Midbrain (tissue), 1 donor: ENCODE results near the gene HIVEP3.

ENCODE experiments used
- DNase-seq: peaks from one replicate; lab custom pipeline; 2025; lab: John Stamatoyannopoulos, UW

Gene HIVEP3

GRCh38 chr1:41892301-41892781, 26.4 kb downstream of the HIVEP3 start:
- DNase-seq = no peak

GRCh38 chr1:41891199-41891896, 27.4 kb downstream of the HIVEP3 start:
- no peak for DNase-seq

DNA sequence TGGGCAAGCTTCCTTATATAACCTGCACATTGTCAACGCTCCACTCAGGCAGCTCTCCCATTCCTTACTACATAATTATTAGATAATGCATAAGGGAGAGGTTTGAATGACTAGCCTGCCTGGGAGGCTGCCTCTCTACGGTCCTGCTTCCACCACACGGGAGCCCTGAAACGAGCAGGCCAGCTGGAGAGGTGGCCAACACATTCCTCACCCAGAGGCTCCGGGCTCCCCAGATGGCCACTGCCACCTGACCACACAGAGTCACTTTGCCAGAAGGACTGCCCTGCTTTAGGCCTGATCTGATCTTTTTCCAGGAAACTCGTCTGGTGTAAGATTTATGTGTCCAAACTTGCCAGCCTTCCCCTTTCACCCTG, 27.9 kb downstream of the HIVEP3 start:
- DNase-seq = peak; percentile 13

DNA sequence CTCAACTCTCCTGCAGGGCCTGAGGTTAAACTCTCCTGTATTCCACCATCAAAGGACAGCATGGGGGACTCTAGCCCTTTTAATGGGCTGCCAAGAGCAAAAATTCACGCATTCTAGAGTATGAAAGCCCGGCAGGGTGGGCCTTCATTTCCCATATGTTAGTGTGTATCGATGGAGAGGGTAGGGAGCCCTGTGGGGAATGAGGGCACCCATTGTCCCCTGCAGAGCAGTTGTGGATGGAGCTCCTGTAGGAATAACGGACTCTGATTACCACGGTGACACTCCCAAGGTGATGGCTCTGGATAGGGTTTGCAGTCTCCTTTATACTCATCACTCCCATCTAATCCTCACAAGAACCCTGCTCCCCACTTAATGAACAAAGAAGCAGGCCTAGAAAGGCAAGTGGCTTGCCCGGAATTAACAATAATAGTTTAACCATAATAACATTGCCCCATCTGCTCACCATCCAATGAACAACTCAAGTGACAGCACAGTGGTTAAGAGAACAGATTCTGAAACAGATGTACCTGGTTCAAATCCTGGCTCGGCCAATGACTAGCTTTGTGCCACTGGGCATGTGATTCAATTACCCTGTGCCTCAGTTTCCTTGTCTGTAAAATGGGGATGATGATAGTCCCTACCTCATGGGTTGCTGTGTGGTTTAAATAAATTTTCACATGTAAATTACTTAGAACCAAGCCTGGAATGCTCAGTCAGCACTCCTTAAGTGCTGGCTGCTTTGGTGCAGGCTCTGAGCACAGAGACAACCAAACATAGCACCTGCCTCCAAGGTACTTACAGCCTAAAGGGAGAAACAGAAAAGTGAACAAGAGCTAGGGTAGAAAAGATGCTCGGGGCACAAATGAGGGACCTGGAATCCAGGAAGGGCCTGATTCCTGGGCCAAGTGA, 29.0 kb downstream of the HIVEP3 start:
- DNase-seq = no peak

- no peak for DNase-seq
Observed at GRCh38 chr1:41888756-41889155, 30.0 kb downstream of the HIVEP3 start.

DNA sequence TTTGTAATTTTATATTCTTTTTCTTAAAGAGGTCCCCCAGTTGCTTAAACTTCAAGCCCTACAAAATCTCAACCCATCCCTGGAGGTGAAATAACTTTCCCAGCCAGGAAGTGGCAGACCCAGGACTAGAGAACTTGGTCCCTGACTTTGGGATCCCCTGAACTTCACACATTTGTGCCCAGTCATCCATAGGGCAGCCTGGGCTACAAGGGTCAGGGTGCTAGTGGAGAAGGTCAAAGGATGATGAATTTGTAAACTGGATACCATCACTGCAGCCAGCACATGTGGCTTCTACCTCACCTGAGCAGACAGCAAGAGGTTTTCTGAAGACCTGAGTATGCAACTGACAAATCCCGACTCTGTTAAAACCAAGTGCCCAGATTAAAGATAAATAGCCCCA, 31.4 kb downstream of the HIVEP3 start:
- no peak for DNase-seq

GRCh38 chr1:41884256-41885230, 34.2 kb downstream of the HIVEP3 start:
- DNase-seq = no peak

DNA sequence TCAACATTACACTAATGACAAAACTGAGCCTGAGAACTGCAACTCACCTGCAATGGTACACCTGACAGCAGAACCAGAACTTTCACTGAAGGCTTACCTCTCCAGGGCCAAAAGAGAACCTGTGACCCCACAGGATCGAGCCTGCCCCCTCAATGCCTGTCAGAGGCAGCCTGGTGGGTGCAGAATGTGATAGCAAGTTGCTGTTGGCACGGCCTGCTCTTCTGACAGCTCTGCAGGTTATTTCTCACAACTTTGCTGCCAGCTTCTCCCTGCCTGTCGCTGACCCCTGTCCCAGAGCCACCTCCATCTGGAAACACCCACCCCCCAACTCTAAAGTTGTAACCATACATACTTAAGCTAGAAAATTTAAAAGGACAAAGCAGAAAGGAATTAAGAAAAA, 35.2 kb downstream of the HIVEP3 start:
- DNase-seq = no peak

DNA sequence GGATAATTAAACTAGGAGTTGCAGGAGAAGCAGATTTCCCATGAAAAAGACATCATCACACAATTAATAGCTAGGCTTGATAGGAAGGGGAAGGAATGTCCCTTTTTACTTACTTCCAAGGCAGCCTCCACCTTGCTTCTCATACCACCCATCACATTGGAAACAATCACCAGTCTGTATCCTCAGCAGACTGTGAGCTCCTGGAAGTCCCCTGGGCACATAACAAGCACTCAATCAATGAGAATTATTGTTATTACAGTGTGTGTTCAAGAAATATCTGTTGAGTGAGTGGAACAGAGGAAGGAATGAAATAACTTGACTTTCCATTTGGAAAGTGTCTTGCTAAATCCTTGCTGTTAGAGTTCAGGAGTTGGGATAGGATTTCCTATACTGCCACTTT, 36.2 kb downstream of the HIVEP3 start:
- DNase-seq = no peak

DNA sequence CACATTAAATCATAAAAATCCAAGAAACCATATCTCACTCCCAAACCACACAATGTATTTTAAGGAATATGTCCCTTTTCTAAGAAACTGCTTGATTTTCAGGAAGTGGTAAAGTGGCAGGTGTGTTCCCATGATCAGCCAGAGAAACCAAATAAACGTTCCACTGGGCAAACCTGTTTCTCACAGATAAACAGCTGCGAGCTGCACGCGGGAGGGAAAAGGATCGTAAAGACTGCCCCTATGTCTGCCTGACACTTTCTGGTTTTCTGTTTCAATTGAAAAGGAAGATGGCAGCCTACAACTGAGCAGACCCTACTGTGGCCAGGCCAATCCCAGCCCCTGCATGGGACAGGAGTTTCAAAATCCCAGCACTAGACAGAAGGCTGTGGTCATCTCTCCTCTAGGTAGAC, 36.6 kb downstream of the HIVEP3 start:
- DNase-seq = no peak

GRCh38 chr1:41880950-41881885, 37.5 kb downstream of the HIVEP3 start:
- no peak for DNase-seq

- DNase-seq = no peak
Observed at GRCh38 chr1:41880261-41880660, 38.5 kb downstream of the HIVEP3 start.

DNA sequence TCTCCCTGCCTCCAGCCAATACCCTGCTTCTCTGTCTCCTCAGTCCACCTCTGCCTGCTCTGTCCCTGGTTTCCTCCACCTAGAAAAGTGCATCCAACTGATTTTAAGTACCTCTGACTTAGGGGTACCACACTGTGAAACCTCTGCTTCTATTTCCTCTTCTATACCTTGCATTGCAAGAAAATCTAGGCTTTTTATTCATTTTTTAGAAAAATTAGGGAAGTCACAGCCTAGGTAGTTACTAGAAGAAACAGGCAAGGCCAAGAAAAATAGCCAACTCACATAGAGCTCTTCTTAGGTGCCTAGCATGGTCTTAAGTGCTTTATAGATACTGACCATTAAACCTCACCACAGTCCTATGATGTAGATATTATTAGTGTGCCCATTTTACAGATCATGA, 39.1 kb downstream of the HIVEP3 start:
- DNase-seq = no peak

- DNase-seq = no peak
Observed at GRCh38 chr1:41878911-41879310, 39.8 kb downstream of the HIVEP3 start.

GRCh38 chr1:41878495-41878894, 40.2 kb downstream of the HIVEP3 start:
- DNase-seq = no peak

DNA sequence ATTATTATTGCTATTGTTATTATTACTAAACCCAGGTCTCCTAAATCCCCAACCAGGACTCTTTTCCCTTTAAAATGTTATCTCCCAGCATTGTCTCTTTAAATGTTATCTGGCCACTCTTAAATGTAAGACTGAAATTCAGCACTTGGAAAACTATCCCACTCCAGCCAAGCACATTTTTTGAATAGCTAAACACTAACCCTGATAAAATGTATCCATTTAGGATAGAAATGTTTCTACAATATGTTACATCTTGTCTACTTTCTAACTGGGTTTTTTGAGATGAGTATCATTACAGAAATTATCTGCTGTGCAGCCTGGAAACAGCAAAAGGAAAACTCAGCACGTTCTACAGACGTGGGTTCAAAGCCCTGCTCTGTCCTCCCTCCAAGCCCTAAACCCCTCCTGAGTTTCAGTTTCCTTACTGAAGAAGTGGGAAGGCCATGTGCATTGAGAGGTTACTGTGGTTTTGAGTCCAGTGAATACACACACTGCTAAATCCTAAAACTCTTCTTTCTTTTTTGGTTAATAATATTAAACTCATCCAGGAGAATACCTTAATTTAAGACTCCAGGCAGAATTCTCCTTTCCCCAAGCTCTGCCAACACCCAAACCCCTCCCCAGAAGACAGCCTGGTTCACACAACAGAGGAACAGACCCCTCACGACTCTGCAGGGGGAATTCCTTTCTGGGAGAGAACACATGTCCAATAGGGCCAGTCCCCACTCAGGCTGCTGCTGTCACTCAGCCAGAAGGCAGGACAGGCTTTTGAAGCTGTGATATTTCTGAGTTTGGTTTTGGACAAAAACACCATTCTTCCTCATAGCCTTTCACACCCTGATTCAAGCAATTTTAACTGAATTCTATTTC, 41.9 kb downstream of the HIVEP3 start:
- no peak for DNase-seq

DNA sequence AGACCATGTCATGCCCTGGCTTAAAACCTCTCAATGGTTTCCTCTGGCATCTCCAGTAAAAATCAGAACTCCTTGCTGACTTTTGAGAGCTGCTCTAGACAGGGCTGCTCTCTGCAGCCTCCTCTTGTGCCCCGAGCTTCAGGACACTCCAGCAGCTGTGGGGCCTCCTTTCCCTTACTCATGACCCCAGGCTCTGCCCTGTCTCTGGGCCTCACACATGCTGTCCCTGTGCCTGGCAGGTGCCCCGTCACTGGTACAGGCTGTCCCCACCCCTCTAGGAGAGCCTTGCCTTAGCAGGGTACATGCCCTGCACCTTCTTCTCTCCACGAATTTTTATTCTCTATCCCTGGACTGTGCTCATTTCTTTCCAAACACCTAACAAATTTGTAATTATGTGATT, 43.2 kb downstream of the HIVEP3 start:
- no peak for DNase-seq

DNA sequence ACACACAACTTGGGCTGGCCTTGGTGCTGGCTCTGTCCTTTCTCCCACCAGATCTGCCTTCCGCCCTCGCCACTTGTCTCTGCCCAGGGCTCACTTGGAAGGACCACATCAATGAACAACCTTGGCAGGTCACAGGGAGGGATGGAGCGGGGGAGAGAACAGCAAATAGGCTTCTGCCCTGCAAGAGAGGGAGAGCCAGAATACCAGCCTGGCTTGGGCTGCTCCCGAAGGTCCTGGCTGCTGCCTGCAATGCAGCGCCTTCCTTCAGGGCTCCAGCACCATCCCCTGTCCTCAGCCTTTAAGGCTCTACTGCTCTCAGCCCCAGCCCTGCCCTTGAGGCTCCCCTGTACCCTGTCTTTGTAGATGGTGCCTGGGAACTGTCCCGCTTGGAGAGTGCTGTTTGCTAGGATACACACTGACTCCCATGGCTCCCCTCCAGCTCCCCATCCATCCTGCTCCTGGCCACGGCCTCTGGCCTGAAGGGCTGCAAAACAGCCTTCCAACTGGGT, 43.8 kb downstream of the HIVEP3 start:
- no peak for DNase-seq

DNA sequence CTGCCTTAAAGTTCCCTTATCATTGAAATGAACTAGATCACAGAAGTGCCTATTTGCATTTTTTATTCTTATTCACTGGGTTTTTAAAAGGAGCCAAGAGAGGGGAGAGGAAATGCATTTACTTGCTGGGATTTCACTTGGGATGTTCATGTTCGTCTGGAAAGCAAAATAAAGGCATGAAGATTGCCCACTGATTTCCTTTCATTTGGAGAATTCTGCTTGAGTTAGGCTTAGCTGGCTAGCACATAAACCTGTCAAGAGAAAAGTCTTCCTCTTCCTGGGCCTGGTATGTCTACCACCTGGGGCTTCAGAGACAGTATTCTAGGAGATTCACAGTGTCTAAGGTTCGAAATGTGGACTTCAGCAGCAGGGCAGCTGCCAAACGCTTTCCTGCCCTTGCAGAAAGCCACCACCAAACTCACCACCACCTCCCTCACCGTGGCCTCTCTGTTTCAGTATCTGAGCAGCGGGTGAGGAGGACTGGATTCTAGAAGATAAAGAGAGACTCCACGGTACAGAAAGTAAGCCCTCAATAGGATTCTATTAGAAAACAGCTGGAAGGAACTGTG, 44.5 kb downstream of the HIVEP3 start:
- no peak for DNase-seq
